GM18858 (cell line): ENCODE results near the gene SLC36A3.
"Not testable (repeated sequence)": the region's sequence is repeated elsewhere in the genome, so short reads cannot be mapped to it uniquely, and the experiment has no call there.

ENCODE experiments used
- ATAC-seq: cut with Tn5 transposase; IDR thresholded peaks from one replicate; pipeline ENCODE4 v1.9.1; 2021; ENCODE audit not compliant: unreplicated experiment

The SLC36A3 gene

GRCh38 chr5:151264113-151264512 lies 39.5 kb downstream of the SLC36A3 start:
- peak; percentile 68 for ATAC-seq

- no peak for ATAC-seq
These were observed 41.0 kb downstream of the SLC36A3 start for GRCh38 chr5:151262532-151262931.

GRCh38 chr5:151259931-151260330 lies 43.6 kb downstream of the SLC36A3 start:
- ATAC-seq, result no peak

GRCh38 chr5:151258816-151259215 lies 44.8 kb downstream of the SLC36A3 start:
- no peak for ATAC-seq

GRCh38 chr5:151258201-151258611 lies 45.4 kb downstream of the SLC36A3 start:
- ATAC-seq, result no peak

GRCh38 chr5:151257731-151258181 lies 45.8 kb downstream of the SLC36A3 start:
- peak; percentile 33 for ATAC-seq

- ATAC-seq, result peak; percentile 42
These were observed 47.8 kb downstream of the SLC36A3 start for GRCh38 chr5:151255621-151256286.

GRCh38 chr5:151254990-151255389 lies 48.6 kb downstream of the SLC36A3 start:
- not testable (repeated sequence) for ATAC-seq

- ATAC-seq, result no peak
These were observed 49.0 kb downstream of the SLC36A3 start for GRCh38 chr5:151254556-151254955.

GRCh38 chr5:151253605-151253950 lies 50.0 kb downstream of the SLC36A3 start:
- ATAC-seq, result no peak

GRCh38 chr5:151252762-151253604 lies 50.6 kb downstream of the SLC36A3 start, which contains the start of gene GM2A:
TSS of gene GM2A (plus strand) at chr5:151253185. CDS start at chr5:151253217, 32 bp downstream.
- peak; percentile 67 for ATAC-seq

GRCh38 chr5:151251621-151252020 lies 51.9 kb downstream of the SLC36A3 start:
- no peak for ATAC-seq

GRCh38 chr5:151251001-151251551 lies 52.5 kb downstream of the SLC36A3 start:
- ATAC-seq, result no peak

- ATAC-seq, result no peak
These were observed 53.1 kb downstream of the SLC36A3 start for GRCh38 chr5:151250346-151251000.

- no peak for ATAC-seq
These were observed 54.3 kb downstream of the SLC36A3 start for GRCh38 chr5:151249281-151249680.

GRCh38 chr5:151248651-151249050 lies 54.9 kb downstream of the SLC36A3 start:
- no peak for ATAC-seq

- ATAC-seq, result no peak
These were observed 57.8 kb downstream of the SLC36A3 start for GRCh38 chr5:151245680-151246219.

- no peak for ATAC-seq
These were observed 59.4 kb downstream of the SLC36A3 start for GRCh38 chr5:151244206-151244605.

GRCh38 chr5:151243564-151243963 lies 60.0 kb downstream of the SLC36A3 start:
- ATAC-seq, result no peak

- no peak for ATAC-seq
These were observed 60.4 kb downstream of the SLC36A3 start for GRCh38 chr5:151243127-151243526.
